Osteocyte (in vitro differentiated cells): Measurements from ENCODE around the gene PCMT1. TPM values are rescaled to one million over a fixed set of nuclear protein-coding genes. Genes with fewer than 3 reads are reported as not detected.

ENCODE experiments used
- DNase-seq: peaks from one replicate; pipeline ENCODE4 v3.0.0; 2021; ENCODE audit warnings: mixed read lengths; ENCODE audit not compliant: unreplicated experiment; ENCODE audit errors: extremely low spot score
- H3K27ac Mint-ChIP-seq: one replicate; pipeline ENCODE4 v1.8.0; 2021; ENCODE audit warnings: mild to moderate bottlenecking, mixed read lengths; ENCODE audit not compliant: unreplicated experiment
- H3K27me3 Mint-ChIP-seq: one replicate; pipeline ENCODE4 v1.8.0; 2021; ENCODE audit warnings: mixed read lengths; ENCODE audit not compliant: unreplicated experiment
- H3K36me3 Mint-ChIP-seq: one replicate; pipeline ENCODE4 v1.8.0; 2021; ENCODE audit warnings: mixed read lengths; ENCODE audit not compliant: unreplicated experiment
- H3K4me1 Mint-ChIP-seq: one replicate; pipeline ENCODE4 v1.8.0; 2021; ENCODE audit warnings: mixed read lengths; ENCODE audit not compliant: unreplicated experiment
- H3K4me3 Mint-ChIP-seq: one replicate; pipeline ENCODE4 v1.8.0; 2021; ENCODE audit warnings: mild to moderate bottlenecking, moderate library complexity, mixed read lengths; ENCODE audit not compliant: unreplicated experiment
- H3K9me3 Mint-ChIP-seq: one replicate; pipeline ENCODE4 v1.8.0; 2021; ENCODE audit warnings: mixed read lengths; ENCODE audit not compliant: unreplicated experiment
- total RNA-seq: library from RNA; stranded (reverse); gene quantifications from 2 replicates; pipeline ENCODE4 v1.2.1, GENCODE V29; 2021
- TF ChIP-seq, protein P1 (sequence below): fragments of 200-600 bp; sonication (generic); IDR thresholded peaks from 2 replicates; pipeline ENCODE4 v1.5.0; 2021; ENCODE audit warnings: antibody characterized with exemption, mild to moderate bottlenecking, moderate library complexity

PCMT1 gene
- total RNA-seq, 1 donor from 2014 or later: 75.8 TPM

DNA sequence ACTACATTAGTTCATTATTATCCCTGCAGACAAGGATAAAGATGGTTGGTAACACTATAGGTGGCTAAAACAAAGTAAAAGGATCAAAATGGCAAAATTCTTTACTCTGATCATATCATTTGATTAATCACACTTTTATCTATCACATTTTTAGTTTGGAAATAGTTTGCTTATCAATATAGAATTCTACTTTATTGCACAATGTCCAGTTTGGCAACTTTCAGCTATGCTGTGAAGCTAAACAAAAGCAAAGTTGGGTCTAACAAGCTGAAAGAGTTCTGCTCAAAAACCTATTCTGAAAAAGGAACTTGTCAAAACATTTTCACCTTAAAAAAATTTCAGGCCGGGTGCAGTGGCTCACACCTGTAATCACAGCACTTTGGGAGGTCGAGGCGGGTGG is 23.8 kb upstream of the PCMT1 start:
- peaks cover 18% of the 10 kb centered on the region for H3K36me3 Mint-ChIP-seq
- H3K4me3 Mint-ChIP-seq: no peak overlapping the region
- H3K9me3 Mint-ChIP-seq: no peaks in the 10 kb centered on the region
- TF ChIP-seq, protein P1, sequence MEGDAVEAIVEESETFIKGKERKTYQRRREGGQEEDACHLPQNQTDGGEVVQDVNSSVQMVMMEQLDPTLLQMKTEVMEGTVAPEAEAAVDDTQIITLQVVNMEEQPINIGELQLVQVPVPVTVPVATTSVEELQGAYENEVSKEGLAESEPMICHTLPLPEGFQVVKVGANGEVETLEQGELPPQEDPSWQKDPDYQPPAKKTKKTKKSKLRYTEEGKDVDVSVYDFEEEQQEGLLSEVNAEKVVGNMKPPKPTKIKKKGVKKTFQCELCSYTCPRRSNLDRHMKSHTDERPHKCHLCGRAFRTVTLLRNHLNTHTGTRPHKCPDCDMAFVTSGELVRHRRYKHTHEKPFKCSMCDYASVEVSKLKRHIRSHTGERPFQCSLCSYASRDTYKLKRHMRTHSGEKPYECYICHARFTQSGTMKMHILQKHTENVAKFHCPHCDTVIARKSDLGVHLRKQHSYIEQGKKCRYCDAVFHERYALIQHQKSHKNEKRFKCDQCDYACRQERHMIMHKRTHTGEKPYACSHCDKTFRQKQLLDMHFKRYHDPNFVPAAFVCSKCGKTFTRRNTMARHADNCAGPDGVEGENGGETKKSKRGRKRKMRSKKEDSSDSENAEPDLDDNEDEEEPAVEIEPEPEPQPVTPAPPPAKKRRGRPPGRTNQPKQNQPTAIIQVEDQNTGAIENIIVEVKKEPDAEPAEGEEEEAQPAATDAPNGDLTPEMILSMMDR: no peak
- no peak overlapping the region for H3K27ac Mint-ChIP-seq
- H3K4me1 Mint-ChIP-seq: peaks cover 2% of the 10 kb centered on the region
- H3K27me3 Mint-ChIP-seq: no peaks in the 10 kb centered on the region
- no peak for DNase-seq

DNA sequence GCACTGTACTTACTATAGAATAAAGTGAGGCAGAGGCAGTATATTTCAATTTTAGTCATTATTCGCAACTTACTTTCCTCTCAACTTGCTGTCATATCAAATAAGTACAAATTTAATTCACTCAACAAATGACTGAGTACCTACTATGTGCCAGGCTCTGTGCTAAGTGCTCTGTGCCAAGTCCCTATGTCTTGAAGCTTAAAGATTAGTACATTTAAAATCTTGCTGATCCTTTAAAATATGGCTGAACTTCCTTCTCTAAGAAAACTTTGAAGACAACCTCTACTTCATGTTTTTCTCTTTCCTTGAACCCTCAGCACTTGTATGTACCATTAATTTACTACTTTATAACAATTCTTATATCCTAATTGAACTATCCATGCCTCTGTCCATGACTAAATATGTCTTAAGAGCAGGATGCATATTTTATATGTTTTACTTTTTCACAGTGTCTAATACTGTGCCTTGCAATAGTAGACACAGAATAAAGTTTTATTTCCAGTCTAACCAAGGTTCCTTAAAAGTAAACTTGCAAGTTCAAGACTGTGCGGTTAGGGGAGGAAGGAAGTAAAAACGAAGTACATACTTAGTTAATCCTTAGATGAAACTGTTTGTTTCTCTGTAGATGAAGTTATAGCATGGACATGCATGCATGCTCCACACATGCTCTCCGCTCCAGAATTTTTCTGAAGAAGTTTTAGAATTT is 21.6 kb upstream of the PCMT1 start:
- Mint-ChIP-seq H3K36me3 (peaks cover 25% of the 10 kb centered on the region), H3K4me3 (no peak overlapping the region), H3K27me3 (no peaks in the 10 kb centered on the region), H3K27ac (no peak overlapping the region), H3K9me3 (no peaks in the 10 kb centered on the region), H3K4me1 (peaks cover 2% of the 10 kb centered on the region)
- TF ChIP-seq, protein P1: no peak
- DNase-seq: no peak

DNA sequence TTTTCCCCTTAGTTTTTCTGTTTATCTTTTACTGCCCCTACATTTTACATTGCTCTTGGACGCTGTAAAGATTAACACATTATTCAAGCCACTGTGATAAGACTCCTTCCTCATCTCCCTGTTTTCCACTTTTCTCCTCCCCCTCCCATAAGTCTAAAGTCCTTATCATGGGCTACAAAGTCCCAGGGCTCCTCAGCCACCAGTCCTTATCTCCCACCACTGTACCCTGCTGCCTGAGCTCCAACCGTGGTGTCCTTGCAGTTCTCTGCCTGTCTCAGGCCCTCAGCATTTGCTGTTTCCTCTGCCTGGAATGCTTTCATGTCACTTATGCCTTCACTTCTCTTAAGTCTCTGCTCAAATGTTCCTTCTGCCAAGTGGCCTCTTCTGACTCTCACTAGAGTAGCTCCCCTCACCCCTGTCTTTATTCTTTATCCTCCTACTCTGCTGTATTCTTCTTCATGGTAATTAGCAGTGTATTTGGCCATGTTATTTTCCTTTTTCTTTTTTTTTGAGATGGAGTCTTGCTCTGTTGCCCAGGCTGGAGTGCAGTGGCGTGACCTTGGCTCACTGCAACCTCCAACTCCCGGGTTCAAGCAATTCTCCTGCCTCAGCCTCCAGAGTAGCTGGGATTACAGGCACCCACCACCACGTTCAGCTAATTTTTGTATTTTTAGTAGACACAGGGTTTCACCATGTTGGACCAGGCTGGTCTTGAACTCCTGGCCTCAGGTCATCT is 20.9 kb upstream of the PCMT1 start:
- H3K4me1 Mint-ChIP-seq: peaks cover 2% of the 10 kb centered on the region
- TF ChIP-seq, protein P1: no peak
- no peak overlapping the region for H3K27ac Mint-ChIP-seq
- DNase-seq: no peak
- H3K36me3 Mint-ChIP-seq: peaks cover 27% of the 10 kb centered on the region
- H3K27me3 Mint-ChIP-seq: no peaks in the 10 kb centered on the region
- H3K9me3 Mint-ChIP-seq: no peaks in the 10 kb centered on the region
- no peak overlapping the region for H3K4me3 Mint-ChIP-seq

- TF ChIP-seq, protein P1: no peak
- H3K9me3 Mint-ChIP-seq: no peaks in the 10 kb centered on the region
- no peaks in the 10 kb centered on the region for H3K27me3 Mint-ChIP-seq
- H3K36me3 Mint-ChIP-seq: peaks cover 28% of the 10 kb centered on the region
- no peak for DNase-seq
- no peak overlapping the region for H3K4me3 Mint-ChIP-seq
- no peak overlapping the region for H3K27ac Mint-ChIP-seq
- no peaks in the 10 kb centered on the region for H3K4me1 Mint-ChIP-seq
Measured at GRCh38 chr6:149729824-149730223, 19.7 kb upstream of the PCMT1 start.

- no peaks in the 10 kb centered on the region for H3K9me3 Mint-ChIP-seq
- no peak overlapping the region for H3K27ac Mint-ChIP-seq
- H3K27me3 Mint-ChIP-seq: no peaks in the 10 kb centered on the region
- H3K4me1 Mint-ChIP-seq: no peaks in the 10 kb centered on the region
- TF ChIP-seq, protein P1: no peak
- H3K36me3 Mint-ChIP-seq: peaks cover 26% of the 10 kb centered on the region
- H3K4me3 Mint-ChIP-seq: no peak overlapping the region
- DNase-seq: no peak
Measured at GRCh38 chr6:149733089-149733720, 16.3 kb upstream of the PCMT1 start.
